Measurements from ENCODE around the gene ADAM30.

The ADAM30 gene

GRCh38 chr1:119896303-119896702 is at the start of gene ADAM30:
Gene ADAM30 (minus strand): TSS chr1:119896515. CDS start chr1:119896336, 179 bp downstream.
- no peak within 1 kb of the TSS for H3K27ac ChIP-seq (ENCODE audit: low read depth, low read length)
- no peaks in the 10 kb centered on the region for H3K9me2 ChIP-seq (replicated peaks; ENCODE audit: insufficient read depth, low read length)
- no peak within 1 kb of the TSS for H3K9ac ChIP-seq (ENCODE audit: low read length)
- no peak for TF ChIP-seq EZH2phosphoT487 (conservative IDR thresholded peaks at IDR 0.05; ENCODE audit: low read length)
- TF ChIP-seq CTCF (IDR thresholded peaks at IDR 0.05; ENCODE audit: insufficient read depth, low read length, poor library complexity, severe bottlenecking) = no peak
- no peaks in the 10 kb centered on the region for H3K9me3 ChIP-seq (ENCODE audit: insufficient read depth, low read length)
- no peaks in the 10 kb centered on the region for H3F3A ChIP-seq (ENCODE audit: insufficient read depth)
- no peak within 1 kb of the TSS for H3K4me3 ChIP-seq (ENCODE audit: insufficient read depth, low read length, poor library complexity, severe bottlenecking)
- H3K27me3 ChIP-seq (ENCODE audit: low read length) = no peaks in the 10 kb centered on the region
- no peak within 1 kb of the TSS for H3K4me2 ChIP-seq (ENCODE audit: low read depth, low read length, poor library complexity, severe bottlenecking)
- H3K79me2 ChIP-seq (ENCODE audit: insufficient read depth, low read length) = no peaks in the 10 kb centered on the region
- no peaks in the 10 kb centered on the region for H3K36me3 ChIP-seq (ENCODE audit: low read length)
- no peaks in the 10 kb centered on the region for H4K20me1 ChIP-seq (ENCODE audit: low read depth, low read length)
- H2AFZ ChIP-seq (ENCODE audit: low read depth, low read length, severe bottlenecking) = no peak within 1 kb of the TSS

DNA sequence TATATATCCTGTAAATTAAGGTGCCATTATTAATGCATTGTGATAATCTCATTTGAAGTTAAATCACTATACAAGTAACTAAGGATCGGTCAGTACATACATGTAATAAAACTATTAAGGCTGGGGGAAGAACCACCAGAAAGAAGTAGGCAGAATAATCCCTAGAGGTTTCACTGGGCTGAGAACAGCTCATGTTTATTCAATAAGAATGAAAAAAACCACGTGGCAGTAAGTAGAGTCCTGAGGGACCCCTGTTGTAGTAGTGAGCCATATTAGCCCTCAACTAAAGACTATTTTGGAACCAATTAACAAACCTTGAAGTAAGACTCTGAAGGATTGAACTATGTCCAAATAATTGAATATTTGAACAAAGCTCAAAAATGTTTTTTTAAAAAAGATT is 46.9 kb upstream of the ADAM30 start:
- no peaks in the 10 kb centered on the region for H3K79me2 ChIP-seq (ENCODE audit: insufficient read depth, low read length)
- no peak overlapping the region for H2AFZ ChIP-seq (ENCODE audit: low read depth, low read length, severe bottlenecking)
- H3K9me2 ChIP-seq (replicated peaks; ENCODE audit: insufficient read depth, low read length) = no peaks in the 10 kb centered on the region
- no peaks in the 10 kb centered on the region for H3K9me3 ChIP-seq (ENCODE audit: insufficient read depth, low read length)
- H3K4me3 ChIP-seq (ENCODE audit: insufficient read depth, low read length, poor library complexity, severe bottlenecking) = no peak overlapping the region
- H4K20me1 ChIP-seq (ENCODE audit: low read depth, low read length) = no peaks in the 10 kb centered on the region
- no peak overlapping the region for H3K9ac ChIP-seq (ENCODE audit: low read length)
- no peaks in the 10 kb centered on the region for H3K27me3 ChIP-seq (ENCODE audit: low read length)
- no peak overlapping the region for H3K27ac ChIP-seq (ENCODE audit: low read depth, low read length)
- no peaks in the 10 kb centered on the region for H3K36me3 ChIP-seq (ENCODE audit: low read length)
- no peak overlapping the region for H3K4me2 ChIP-seq (ENCODE audit: low read depth, low read length, poor library complexity, severe bottlenecking)
- no peaks in the 10 kb centered on the region for H3F3A ChIP-seq (ENCODE audit: insufficient read depth)
- TF ChIP-seq CTCF (IDR thresholded peaks at IDR 0.05; ENCODE audit: insufficient read depth, low read length, poor library complexity, severe bottlenecking) (no peak), EZH2phosphoT487 (conservative IDR thresholded peaks at IDR 0.05; ENCODE audit: low read length) (no peak)

DNA sequence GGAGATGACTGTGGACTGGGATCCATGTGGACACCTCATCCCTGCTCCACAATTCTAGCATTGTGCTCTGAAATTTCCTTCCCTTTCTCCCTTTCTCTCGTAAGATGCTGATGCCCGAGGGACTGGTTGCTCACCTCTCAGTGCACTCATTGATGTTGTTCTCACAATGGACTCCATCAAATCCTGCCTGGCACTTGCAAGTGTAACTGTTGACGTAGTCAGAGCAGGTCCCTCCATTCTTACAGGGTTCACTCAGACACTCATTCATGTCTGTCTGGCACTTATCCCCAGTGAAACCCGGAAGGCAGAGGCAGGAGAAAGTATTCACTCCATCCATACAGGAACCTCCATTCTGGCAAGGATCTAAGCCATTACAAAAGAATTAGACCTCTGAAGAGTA is 45.1 kb upstream of the ADAM30 start:
- Histone ChIP-seq H3K79me2 (ENCODE audit: insufficient read depth, low read length) (no peaks in the 10 kb centered on the region), H4K20me1 (ENCODE audit: low read depth, low read length) (no peaks in the 10 kb centered on the region)

More for the DNA sequence above, 45.1 kb upstream of the ADAM30 start:
- no peaks in the 10 kb centered on the region for H3K9me2 ChIP-seq (replicated peaks; ENCODE audit: insufficient read depth, low read length)
- no peaks in the 10 kb centered on the region for H3K9me3 ChIP-seq (ENCODE audit: insufficient read depth, low read length)
- no peak overlapping the region for H3K9ac ChIP-seq (ENCODE audit: low read length)
- no peaks in the 10 kb centered on the region for H3K36me3 ChIP-seq (ENCODE audit: low read length)
- no peak overlapping the region for H3K4me3 ChIP-seq (ENCODE audit: insufficient read depth, low read length, poor library complexity, severe bottlenecking)
- no peak for TF ChIP-seq EZH2phosphoT487 (conservative IDR thresholded peaks at IDR 0.05; ENCODE audit: low read length)
- TF ChIP-seq CTCF (IDR thresholded peaks at IDR 0.05; ENCODE audit: insufficient read depth, low read length, poor library complexity, severe bottlenecking) = no peak
- no peaks in the 10 kb centered on the region for H3F3A ChIP-seq (ENCODE audit: insufficient read depth)
- no peak overlapping the region for H2AFZ ChIP-seq (ENCODE audit: low read depth, low read length, severe bottlenecking)
- no peaks in the 10 kb centered on the region for H3K27me3 ChIP-seq (ENCODE audit: low read length)
- no peak overlapping the region for H3K4me2 ChIP-seq (ENCODE audit: low read depth, low read length, poor library complexity, severe bottlenecking)
- no peak overlapping the region for H3K27ac ChIP-seq (ENCODE audit: low read depth, low read length)

All from SU-DHL-6 (cell line).